GM13977 (cell line): ENCODE measurements around the gene REV3L.

Experiments
- DNase-seq: peaks from one replicate; pipeline ENCODE4 v3.0.0; 2012; ENCODE audit warnings: low spot score
- in situ Hi-C: fragments of 300-500 bp; cut with MboI; formaldehyde crosslinking; loops from one replicate; pipeline ENCODE4 v1.12.0; 2022; ENCODE audit warnings: low sequenced_read_pairs, low pct_unique_long_range_greater_than_20kb, mixed read lengths, inconsistent platforms; ENCODE audit not compliant: unreplicated experiment
- TF ChIP-seq, protein P1 (sequence below): IDR thresholded peaks from 2 replicates; pipeline ENCODE4 v1.5.1; 2012; ENCODE audit warnings: mild to moderate bottlenecking, control low read depth; ENCODE audit not compliant: insufficient read depth; ENCODE audit errors: extremely low read depth, missing control alignments

The REV3L gene, protein sequence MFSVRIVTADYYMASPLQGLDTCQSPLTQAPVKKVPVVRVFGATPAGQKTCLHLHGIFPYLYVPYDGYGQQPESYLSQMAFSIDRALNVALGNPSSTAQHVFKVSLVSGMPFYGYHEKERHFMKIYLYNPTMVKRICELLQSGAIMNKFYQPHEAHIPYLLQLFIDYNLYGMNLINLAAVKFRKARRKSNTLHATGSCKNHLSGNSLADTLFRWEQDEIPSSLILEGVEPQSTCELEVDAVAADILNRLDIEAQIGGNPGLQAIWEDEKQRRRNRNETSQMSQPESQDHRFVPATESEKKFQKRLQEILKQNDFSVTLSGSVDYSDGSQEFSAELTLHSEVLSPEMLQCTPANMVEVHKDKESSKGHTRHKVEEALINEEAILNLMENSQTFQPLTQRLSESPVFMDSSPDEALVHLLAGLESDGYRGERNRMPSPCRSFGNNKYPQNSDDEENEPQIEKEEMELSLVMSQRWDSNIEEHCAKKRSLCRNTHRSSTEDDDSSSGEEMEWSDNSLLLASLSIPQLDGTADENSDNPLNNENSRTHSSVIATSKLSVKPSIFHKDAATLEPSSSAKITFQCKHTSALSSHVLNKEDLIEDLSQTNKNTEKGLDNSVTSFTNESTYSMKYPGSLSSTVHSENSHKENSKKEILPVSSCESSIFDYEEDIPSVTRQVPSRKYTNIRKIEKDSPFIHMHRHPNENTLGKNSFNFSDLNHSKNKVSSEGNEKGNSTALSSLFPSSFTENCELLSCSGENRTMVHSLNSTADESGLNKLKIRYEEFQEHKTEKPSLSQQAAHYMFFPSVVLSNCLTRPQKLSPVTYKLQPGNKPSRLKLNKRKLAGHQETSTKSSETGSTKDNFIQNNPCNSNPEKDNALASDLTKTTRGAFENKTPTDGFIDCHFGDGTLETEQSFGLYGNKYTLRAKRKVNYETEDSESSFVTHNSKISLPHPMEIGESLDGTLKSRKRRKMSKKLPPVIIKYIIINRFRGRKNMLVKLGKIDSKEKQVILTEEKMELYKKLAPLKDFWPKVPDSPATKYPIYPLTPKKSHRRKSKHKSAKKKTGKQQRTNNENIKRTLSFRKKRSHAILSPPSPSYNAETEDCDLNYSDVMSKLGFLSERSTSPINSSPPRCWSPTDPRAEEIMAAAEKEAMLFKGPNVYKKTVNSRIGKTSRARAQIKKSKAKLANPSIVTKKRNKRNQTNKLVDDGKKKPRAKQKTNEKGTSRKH (N-terminal part only)

DNA sequence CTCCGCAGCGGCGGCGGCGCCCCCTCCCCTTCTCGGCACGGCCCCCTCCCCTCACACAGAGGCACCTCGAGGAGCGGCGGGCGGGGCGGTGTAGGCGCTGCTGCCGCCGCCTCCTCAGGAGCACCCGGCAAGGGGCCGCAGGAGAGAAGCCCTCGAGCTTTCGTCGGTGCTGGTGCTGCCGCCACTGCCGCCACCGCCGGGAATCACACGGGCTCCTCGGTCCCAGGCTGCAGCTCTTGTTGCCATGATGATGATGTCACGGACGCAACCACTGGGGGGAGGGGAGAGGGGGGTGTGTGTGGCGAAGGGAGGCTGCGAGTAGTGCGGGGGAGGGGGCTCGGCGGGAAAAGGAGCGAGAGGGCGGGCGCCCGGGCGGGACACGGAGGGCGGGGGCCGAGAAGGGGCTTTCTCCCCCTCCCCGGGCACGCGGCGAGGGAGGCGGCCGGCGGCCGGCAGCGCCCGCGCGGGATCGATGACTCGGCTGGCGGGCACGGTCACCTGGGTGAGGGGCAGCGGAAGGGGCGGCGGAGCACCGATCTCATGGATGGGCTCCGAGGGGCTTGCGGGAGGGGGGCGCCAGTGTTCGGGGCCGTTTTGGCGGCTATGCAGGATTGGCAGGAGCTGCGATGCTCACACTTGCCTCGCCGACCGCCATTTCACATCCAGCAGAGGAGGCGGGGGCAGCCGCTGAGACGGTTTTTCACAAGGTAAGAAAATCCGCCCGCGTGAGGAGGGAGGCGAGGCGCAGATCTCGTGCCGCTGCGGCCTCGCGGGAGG is at the start of gene REV3L:
Gene REV3L (minus strand): TSS at position 260 of the 777 bp plus-strand sequence. CDS start 330 bp downstream, outside the sequence.
- peak; percentile 84 for DNase-seq
- in situ Hi-C loops: no loop called here
- TF ChIP-seq, protein P1, sequence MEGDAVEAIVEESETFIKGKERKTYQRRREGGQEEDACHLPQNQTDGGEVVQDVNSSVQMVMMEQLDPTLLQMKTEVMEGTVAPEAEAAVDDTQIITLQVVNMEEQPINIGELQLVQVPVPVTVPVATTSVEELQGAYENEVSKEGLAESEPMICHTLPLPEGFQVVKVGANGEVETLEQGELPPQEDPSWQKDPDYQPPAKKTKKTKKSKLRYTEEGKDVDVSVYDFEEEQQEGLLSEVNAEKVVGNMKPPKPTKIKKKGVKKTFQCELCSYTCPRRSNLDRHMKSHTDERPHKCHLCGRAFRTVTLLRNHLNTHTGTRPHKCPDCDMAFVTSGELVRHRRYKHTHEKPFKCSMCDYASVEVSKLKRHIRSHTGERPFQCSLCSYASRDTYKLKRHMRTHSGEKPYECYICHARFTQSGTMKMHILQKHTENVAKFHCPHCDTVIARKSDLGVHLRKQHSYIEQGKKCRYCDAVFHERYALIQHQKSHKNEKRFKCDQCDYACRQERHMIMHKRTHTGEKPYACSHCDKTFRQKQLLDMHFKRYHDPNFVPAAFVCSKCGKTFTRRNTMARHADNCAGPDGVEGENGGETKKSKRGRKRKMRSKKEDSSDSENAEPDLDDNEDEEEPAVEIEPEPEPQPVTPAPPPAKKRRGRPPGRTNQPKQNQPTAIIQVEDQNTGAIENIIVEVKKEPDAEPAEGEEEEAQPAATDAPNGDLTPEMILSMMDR: peak; percentile 1

GRCh38 chr6:111531185-111531584 is 48.2 kb upstream of the REV3L start:
- no peak for DNase-seq
- in situ Hi-C loops: no loop called here
- TF ChIP-seq, protein P1: no peak

GRCh38 chr6:111530667-111531066 is 47.6 kb upstream of the REV3L start:
- DNase-seq: no peak
- TF ChIP-seq, protein P1: no peak
- in situ Hi-C loops: no loop called here

DNA sequence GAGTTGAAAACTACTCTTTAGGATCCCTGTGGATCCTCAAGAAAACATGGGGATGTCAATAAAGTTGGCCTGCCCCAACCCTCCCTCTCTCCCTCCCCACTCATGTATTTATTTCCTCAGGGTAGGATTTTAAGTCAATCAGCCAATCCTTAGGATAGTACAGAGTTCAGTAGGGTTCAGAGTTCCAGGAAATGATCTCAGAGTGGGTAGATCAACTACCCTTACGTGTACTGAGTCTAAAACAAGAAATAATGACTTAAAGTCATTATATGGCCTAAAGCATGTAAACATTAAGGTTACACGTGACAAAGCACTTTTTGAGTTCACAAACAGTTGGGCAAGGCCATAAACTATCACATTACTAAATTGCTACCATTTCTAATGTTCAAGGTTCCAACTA is 47.2 kb upstream of the REV3L start:
- TF ChIP-seq, protein P1: no peak
- in situ Hi-C loops: no loop called here
- no peak for DNase-seq

GRCh38 chr6:111527367-111527766 is 44.3 kb upstream of the REV3L start:
- in situ Hi-C loops: no loop called here
- DNase-seq: no peak
- TF ChIP-seq, protein P1: no peak
